Colonic mucosa (tissue), 4 donors: ENCODE data around the gene LTBP4. TPM values are rescaled to one million over a fixed set of nuclear protein-coding genes. Genes with fewer than 3 reads are reported as not detected.

Experiments used
- DNase-seq: peaks from one replicate; pipeline ENCODE4 v3.0.0-alpha.2; 2020
- H3K27ac ChIP-seq: fragments of 200-600 bp; one replicate; pipeline ENCODE4 v1.8.0; 2021
- H3K27me3 ChIP-seq: fragments of 200-600 bp; one replicate; pipeline ENCODE4 v1.8.0; 2021
- H3K36me3 ChIP-seq: fragments of 200-600 bp; one replicate; pipeline ENCODE4 v1.8.0; 2021
- H3K4me1 ChIP-seq: fragments of 200-600 bp; one replicate; pipeline ENCODE4 v1.8.0; 2021; ENCODE audit warnings: mild to moderate bottlenecking
- H3K4me3 ChIP-seq: fragments of 200-600 bp; one replicate; pipeline ENCODE4 v1.8.0; 2021
- H3K9ac ChIP-seq, 2 donors: one replicate each; pipeline ENCODE4 v1.7.0; 2013; ENCODE audit warnings: control low read depth in 2 of 2, low read depth in 2 of 2, low read length in 2 of 2
- H3K9me3 ChIP-seq: fragments of 200-600 bp; one replicate; pipeline ENCODE4 v1.8.0; 2021
- CTCF ChIP-seq: fragments of 200-600 bp; IDR thresholded peaks from one replicate; pipeline ENCODE4 v1.8.0; 2022; ENCODE audit warnings: antibody characterized with exemption, mild to moderate bottlenecking
- intact Hi-C: fragments of 100-400 bp; cut with DNase I; formaldehyde crosslinking; loops from one replicate; pipeline ENCODE4 v1.14.1; 2022
- total RNA-seq, 2 donors: library from RNA; stranded (reverse); fragmentation: NEBNext Ultra II Directional in 1 of 2; extraction: Animal tissue kit (Norgen Biotek cat#: 25700) in 1 of 2; gene quantifications; one replicate each; pipeline ENCODE4 v1.2.1, GENCODE V29; 2021
- donor health status: healthy.
- donor health status: DM: no; HTN: no; CAD: no.
- donor health status: DM: no; HTN: no; CAD: no.

The LTBP4 gene, protein sequence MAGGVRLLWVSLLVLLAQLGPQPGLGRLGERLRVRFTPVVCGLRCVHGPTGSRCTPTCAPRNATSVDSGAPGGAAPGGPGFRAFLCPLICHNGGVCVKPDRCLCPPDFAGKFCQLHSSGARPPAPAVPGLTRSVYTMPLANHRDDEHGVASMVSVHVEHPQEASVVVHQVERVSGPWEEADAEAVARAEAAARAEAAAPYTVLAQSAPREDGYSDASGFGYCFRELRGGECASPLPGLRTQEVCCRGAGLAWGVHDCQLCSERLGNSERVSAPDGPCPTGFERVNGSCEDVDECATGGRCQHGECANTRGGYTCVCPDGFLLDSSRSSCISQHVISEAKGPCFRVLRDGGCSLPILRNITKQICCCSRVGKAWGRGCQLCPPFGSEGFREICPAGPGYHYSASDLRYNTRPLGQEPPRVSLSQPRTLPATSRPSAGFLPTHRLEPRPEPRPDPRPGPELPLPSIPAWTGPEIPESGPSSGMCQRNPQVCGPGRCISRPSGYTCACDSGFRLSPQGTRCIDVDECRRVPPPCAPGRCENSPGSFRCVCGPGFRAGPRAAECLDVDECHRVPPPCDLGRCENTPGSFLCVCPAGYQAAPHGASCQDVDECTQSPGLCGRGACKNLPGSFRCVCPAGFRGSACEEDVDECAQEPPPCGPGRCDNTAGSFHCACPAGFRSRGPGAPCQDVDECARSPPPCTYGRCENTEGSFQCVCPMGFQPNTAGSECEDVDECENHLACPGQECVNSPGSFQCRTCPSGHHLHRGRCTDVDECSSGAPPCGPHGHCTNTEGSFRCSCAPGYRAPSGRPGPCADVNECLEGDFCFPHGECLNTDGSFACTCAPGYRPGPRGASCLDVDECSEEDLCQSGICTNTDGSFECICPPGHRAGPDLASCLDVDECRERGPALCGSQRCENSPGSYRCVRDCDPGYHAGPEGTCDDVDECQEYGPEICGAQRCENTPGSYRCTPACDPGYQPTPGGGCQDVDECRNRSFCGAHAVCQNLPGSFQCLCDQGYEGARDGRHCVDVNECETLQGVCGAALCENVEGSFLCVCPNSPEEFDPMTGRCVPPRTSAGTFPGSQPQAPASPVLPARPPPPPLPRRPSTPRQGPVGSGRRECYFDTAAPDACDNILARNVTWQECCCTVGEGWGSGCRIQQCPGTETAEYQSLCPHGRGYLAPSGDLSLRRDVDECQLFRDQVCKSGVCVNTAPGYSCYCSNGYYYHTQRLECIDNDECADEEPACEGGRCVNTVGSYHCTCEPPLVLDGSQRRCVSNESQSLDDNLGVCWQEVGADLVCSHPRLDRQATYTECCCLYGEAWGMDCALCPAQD (N-terminal part only)
- total RNA-seq: 100 to 1,000 TPM; 143 to 231 TPM

DNA sequence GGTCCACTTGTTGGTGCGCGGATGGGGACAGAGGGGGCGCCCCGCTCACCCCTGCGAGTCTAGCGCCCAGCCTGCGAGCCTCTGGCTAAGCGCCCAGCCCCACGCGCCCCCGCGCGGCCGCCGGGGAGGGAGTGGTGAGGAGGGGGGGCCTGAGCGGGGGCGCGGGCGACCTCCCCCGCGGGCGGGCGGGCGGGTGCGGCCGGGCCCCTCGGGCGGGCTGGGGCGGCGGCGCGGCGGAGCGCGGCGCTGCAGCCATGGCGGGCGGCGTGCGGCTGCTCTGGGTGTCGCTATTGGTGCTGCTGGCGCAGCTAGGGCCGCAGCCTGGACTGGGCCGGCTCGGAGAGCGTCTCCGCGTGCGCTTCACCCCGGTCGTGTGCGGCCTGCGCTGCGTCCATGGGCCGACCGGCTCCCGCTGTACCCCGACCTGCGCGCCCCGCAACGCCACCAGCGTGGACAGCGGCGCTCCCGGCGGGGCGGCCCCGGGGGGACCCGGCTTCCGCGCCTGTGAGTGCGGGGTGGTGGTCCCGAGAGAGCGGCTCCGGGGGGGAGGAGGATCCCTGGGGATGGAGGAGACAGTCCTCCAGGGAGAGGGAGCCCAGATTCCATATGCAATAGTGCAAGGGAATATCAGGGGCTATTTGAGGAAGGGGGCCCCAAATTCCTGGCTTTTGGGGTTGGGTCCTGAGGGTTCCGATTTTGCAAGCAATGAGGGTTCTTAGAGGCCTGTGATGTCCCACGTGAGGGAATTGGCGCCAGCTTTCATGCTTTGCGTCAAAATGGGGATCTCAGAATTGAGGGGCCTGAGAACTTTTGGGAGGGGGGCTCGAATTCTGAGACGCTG, at the start of gene LTBP4:
TSS of gene LTBP4 (plus strand) at position 236 of the 841 bp plus-strand sequence. CDS start at position 255, 19 bp downstream.
- Histone ChIP-seq H3K4me1 (peaks cover 34% of the 10 kb centered on the region), H3K27me3 (peaks cover 41% of the 10 kb centered on the region), H3K36me3 (no peaks in the 10 kb centered on the region), H3K9me3 (no peaks in the 10 kb centered on the region), H3K27ac (peak within 1 kb of the TSS; percentile 99), H3K4me3 (peak within 1 kb of the TSS; percentile 45), H3K9ac (peak within 1 kb of the TSS; percentile 75 to 81)
- no peak for TF ChIP-seq CTCF
- intact Hi-C loops: no loop called here
- DNase-seq: peak; percentile 67

- no peak for TF ChIP-seq CTCF
Measured at GRCh38 chr19:40552848-40553247, 48.3 kb upstream of the LTBP4 start.

GRCh38 chr19:40553885-40554857, 47.0 kb upstream of the LTBP4 start:
- DNase-seq: no peak
- Histone ChIP-seq H3K9me3 (no peaks in the 10 kb centered on the region), H3K9ac (no peak overlapping the region), H3K27ac (no peak overlapping the region), H3K36me3 (no peaks in the 10 kb centered on the region), H3K27me3 (peaks cover 14% of the 10 kb centered on the region), H3K4me3 (no peak overlapping the region), H3K4me1 (no peaks in the 10 kb centered on the region)
- intact Hi-C loops: loop anchor here (5.0 kb wide), 1 partner anchor 78 kb away; no protein-coding TSS in a partner anchor
- TF ChIP-seq CTCF: no peak

More at GRCh38 chr19:40552848-40553247, 48.3 kb upstream of the LTBP4 start:
- no peak overlapping the region for H3K4me3 ChIP-seq
- DNase-seq: no peak
- intact Hi-C loops: loop anchor here (5.0 kb wide), 1 partner anchor 79 kb away; no protein-coding TSS in a partner anchor
- peaks cover 14% of the 10 kb centered on the region for H3K27me3 ChIP-seq
- no peaks in the 10 kb centered on the region for H3K4me1 ChIP-seq
- H3K27ac ChIP-seq: no peak overlapping the region
- H3K9me3 ChIP-seq: no peaks in the 10 kb centered on the region
- no peak overlapping the region for H3K9ac ChIP-seq
- no peaks in the 10 kb centered on the region for H3K36me3 ChIP-seq

GRCh38 chr19:40555978-40556689, 45.0 kb upstream of the LTBP4 start:
- no peak for TF ChIP-seq CTCF
- no peaks in the 10 kb centered on the region for H3K4me1 ChIP-seq
- no peak overlapping the region for H3K4me3 ChIP-seq
- peaks cover 14% of the 10 kb centered on the region for H3K27me3 ChIP-seq
- no peaks in the 10 kb centered on the region for H3K36me3 ChIP-seq
- no peak for DNase-seq
- H3K27ac ChIP-seq: no peak overlapping the region
- H3K9ac ChIP-seq: no peak overlapping the region
- no peaks in the 10 kb centered on the region for H3K9me3 ChIP-seq
- intact Hi-C loops: no loop called here
